ENCODE results near the gene EPN1. TPM values are rescaled to one million over a fixed set of nuclear protein-coding genes. Genes with fewer than 3 reads are reported as not detected.

Gene EPN1
- total and polyA plus RNA-seq, 9 of the 15 experiments (the other 6 are each of a cell fraction or from before 2014, with no cell fraction given): 0.08 to 138 (median 12.7) TPM

GRCh38 chr19:55643003-55643886 lies 31.8 kb upstream of the EPN1 start, which contains the start of gene ZNF581 (continued):
- TF ChIP-seq PRDM10 (IDR thresholded peaks at IDR 0.05; ENCODE audit: partially characterized antibody) (peak; percentile 25), TRIM28 (IDR thresholded peaks at IDR 0.05) (no peak), MLLT1 (IDR thresholded peaks at IDR 0.05) (0 out of 4 replicates have a peak, but pooled peaks have one; percentile 15 to 17), ZNF134 (CRISPR knock-in tag; conservative IDR thresholded peaks at IDR 0.05) (no peak), SAFB (IDR thresholded peaks at IDR 0.05; ENCODE audit: borderline replicate concordance, low read depth, low read length) (no peak), MTA1 (IDR thresholded peaks at IDR 0.05; ENCODE audit: borderline replicate concordance) (no peak), TRIM25 (IDR thresholded peaks at IDR 0.05; ENCODE audit: borderline replicate concordance) (no peak), ZNF253 (CRISPR knock-in tag; conservative IDR thresholded peaks at IDR 0.05) (no peak), CGGBP1 (CRISPR knock-in tag; IDR thresholded peaks at IDR 0.05) (no peak), EHMT2 (IDR thresholded peaks at IDR 0.05) (no peak), HNRNPL (IDR thresholded peaks at IDR 0.05; ENCODE audit: low read depth, low read length) (no peak), ZNF143 (CRISPR knock-in tag; IDR thresholded peaks at IDR 0.05) (no peak), CCNT2 (IDR thresholded peaks at IDR 0.05; ENCODE audit: borderline replicate concordance, extremely low read depth, insufficient read length, low read depth, low read length) (peak; percentile 40), ILF3 (IDR thresholded peaks at IDR 0.05; ENCODE audit: borderline replicate concordance) (no peak), TEAD4 (IDR thresholded peaks at IDR 0.05; ENCODE audit: low read length) (no peak), TEAD4 (CRISPR knock-in tag; IDR thresholded peaks at IDR 0.05; ENCODE audit: borderline replicate concordance) (no peak), ZBTB17 (CRISPR knock-in tag; IDR thresholded peaks at IDR 0.05) (peak; percentile 32; the same call in 1 of the 2 replicates), ZNF717 (CRISPR knock-in tag; IDR thresholded peaks at IDR 0.05) (no peak), ZBTB34 (CRISPR knock-in tag; IDR thresholded peaks at IDR 0.05) (no peak), NCOA1 (IDR thresholded peaks at IDR 0.05; ENCODE audit: low read depth) (peak; percentile 98)
